Thyroid gland (tissue), 4 donors: ENCODE results near the gene SENP7. TPM values are rescaled to one million over a fixed set of nuclear protein-coding genes. Genes with fewer than 3 reads are reported as not detected.

Experiments used
- DNase-seq, 2 donors: peaks; one replicate each; pipeline ENCODE4 v3.0.0-alpha.2; 2019
- H3K27ac ChIP-seq, 3 donors: fragments of 200-600 bp; sonication (generic); 1 replicate in 2 of 3; 2 replicates in 1 of 3; pipeline ENCODE4 v1.5.1; 2016 to 2019; ENCODE audit warnings: mild to moderate bottlenecking in 1 of 3, moderate library complexity in 1 of 3
- H3K27me3 ChIP-seq: fragments of 200-600 bp; sonication (generic); one replicate; pipeline ENCODE4 v1.5.1; 2019
- H3K36me3 ChIP-seq, 2 donors: fragments of 200-600 bp; sonication (generic); one replicate each; pipeline ENCODE4 v1.5.1; 2016 to 2019
- H3K4me1 ChIP-seq, 2 donors: fragments of 200-600 bp; sonication (generic); one replicate each; pipeline ENCODE4 v1.5.1; 2017 to 2019
- H3K4me3 ChIP-seq, 3 donors: fragments of 200-600 bp; sonication (generic); replicated peaks in 1 of 3; 1 replicate in 2 of 3; 2 replicates in 1 of 3; pipeline ENCODE4 v1.5.1; 2016; ENCODE audit warnings: mild to moderate bottlenecking in 1 of 3
- H3K9me3 ChIP-seq: fragments of 200-600 bp; sonication (generic); one replicate; pipeline ENCODE4 v1.5.1; 2017
- CTCF ChIP-seq, 6 experiments: fragments of 200-600 bp in 3 of 6; fragments of 450-650 bp in 3 of 6; sonication (generic) in 3 of 6; IDR thresholded peaks; one replicate each; pipeline ENCODE4 v1.5.1; 2016 to 2019; ENCODE audit warnings: antibody characterized with exemption in 6 of 6, mild to moderate bottlenecking in 2 of 6, inconsistent platforms in 1 of 6, moderate library complexity in 1 of 6
- POLR2A ChIP-seq, 2 donors: fragments of 450-650 bp; IDR thresholded peaks; one replicate each; pipeline ENCODE4 v1.6.1; 2017; ENCODE audit warnings: antibody characterized with exemption in 2 of 2, mild to moderate bottlenecking in 2 of 2, moderate library complexity in 1 of 2
- WGBS, 2 donors: methylation state at CpG; one replicate each; pipeline ENCODE4 v1.1.5; 2017; 5-methylcytosine and 5-hydroxymethylcytosine counted together
- intact Hi-C: fragments of 100-400 bp; cut with DNase I; formaldehyde crosslinking; loops from one replicate; pipeline ENCODE4 v1.15.1; 2023
- total RNA-seq, 4 donors: library from RNA; depleted of rRNA; stranded (reverse); fragments of >200 nt; gene quantifications; one replicate each; pipeline ENCODE4 v1.2.3, GENCODE V29; 2016

SENP7 gene
- total RNA-seq, 4 donors from 2014 or later, result 30.2 to 42.9 (median 31.5) TPM

DNA sequence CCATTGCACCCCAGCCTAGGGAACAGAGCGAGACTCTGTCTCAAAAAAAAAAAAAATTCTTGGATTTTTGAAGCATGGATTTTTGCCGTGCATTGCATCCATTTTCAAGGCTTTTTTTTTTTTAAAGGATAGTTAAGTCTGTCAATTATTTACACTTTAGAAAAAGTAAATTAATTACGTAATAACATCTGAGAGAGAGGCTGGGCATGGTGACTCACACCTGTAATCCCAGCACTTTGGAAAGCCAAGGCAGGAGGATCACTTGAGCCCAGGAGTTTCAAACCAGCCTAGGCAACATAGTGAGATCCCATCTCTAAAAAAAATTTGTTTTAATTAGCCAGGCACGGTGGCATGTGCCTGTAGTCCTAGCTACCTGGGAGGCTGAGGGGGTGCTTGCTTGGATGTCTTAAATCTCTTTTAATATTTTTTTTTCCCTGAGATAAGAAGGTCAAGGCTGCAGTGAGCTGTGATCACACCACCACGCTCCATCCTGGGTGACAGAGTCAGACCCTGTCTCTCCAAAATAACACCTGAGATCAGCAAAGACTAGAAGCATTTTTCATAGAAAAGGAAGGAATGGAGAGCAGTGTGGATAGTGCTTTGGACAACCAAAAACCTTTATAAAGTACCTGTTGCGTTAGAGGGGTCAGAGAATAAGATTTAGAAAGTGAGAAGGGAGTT is 6.8 kb upstream of the SENP7 start:
- Histone ChIP-seq H3K36me3 (no peaks in the 10 kb centered on the region), H3K4me1 (no peaks in the 10 kb centered on the region), H3K27ac (no peak overlapping the region), H3K27me3 (no peaks in the 10 kb centered on the region), H3K9me3 (no peaks in the 10 kb centered on the region), H3K4me3 (no peak overlapping the region)
- intact Hi-C loops, result no loop called here
- TF ChIP-seq CTCF (IDR thresholded peaks at IDR 0.05), result no peak
- no peak for TF ChIP-seq POLR2A (IDR thresholded peaks at IDR 0.05)
- 80 to 89% methylated on average over 6 of the region's 6 CpGs for WGBS, 2 donors
- DNase-seq, result no peak

DNA sequence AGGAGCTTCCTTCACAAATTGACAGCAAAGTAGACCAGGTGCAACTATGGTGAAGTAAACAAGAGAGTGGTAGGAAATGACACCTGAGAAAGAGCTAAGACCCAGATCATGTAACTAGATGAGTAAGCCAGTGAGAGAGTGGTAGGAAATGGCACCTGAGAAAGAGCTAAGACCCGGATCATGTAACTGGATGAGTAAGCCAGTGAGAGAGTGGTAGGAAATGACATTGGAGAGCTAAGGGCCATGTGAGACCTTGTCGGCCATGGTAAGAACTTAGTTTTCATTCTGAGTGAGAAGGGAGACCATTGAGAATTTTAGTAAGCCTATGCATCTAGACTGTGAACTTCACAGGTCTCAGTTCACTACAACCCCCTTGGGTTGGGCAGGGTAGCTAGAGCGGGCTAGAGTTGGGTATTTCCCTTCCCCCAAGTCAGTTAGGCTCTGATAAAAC is 5.4 kb upstream of the SENP7 start:
- intact Hi-C loops, result no loop called here
- DNase-seq, result no peak

DNA sequence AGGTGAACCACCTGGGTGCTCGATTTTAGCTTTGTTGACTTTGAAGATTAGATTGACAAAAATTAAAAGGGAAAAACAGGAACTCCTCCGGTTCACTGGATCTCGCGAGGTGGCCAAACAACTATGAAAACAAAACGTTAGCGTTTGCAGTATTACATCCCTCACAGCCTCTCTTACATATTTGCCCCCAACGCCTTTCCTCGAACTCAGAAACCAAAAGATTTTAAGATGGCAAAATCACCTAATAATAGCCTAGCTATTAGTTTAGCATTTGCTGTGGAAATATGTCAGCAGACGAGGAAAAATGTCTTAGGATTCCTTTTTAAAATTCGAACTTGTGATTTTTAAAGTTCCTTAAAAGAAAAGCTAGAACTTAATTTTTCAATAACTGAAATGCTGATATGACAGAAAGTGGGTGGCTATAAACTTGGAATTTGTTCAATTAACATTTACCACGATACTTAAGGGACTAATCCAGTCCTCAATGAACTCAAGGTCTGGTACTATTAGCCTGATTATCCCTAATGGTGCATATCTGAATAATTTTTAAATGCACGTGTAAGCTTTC is 491 bp upstream of the SENP7 start:
- H3K4me3 ChIP-seq, result peak overlapping the region; percentile 21 to 76 (median 72)
- H3K27ac ChIP-seq, result peak overlapping the region; percentile 97
- H3K9me3 ChIP-seq, result no peaks in the 10 kb centered on the region
- peaks cover 4 to 8% of the 10 kb centered on the region in 2 donors for H3K4me1 ChIP-seq
- no peak for TF ChIP-seq POLR2A (IDR thresholded peaks at IDR 0.05)
- TF ChIP-seq CTCF (IDR thresholded peaks at IDR 0.05), result no peak
- no peaks in the 10 kb centered on the region for H3K27me3 ChIP-seq
- no peak for DNase-seq
- no peaks in the 10 kb centered on the region for H3K36me3 ChIP-seq
- 18 to 19% methylated on average over 12 of the region's 12 CpGs for WGBS, 2 donors
- intact Hi-C loops, result no loop called here

More for the DNA sequence above, 5.4 kb upstream of the SENP7 start:
- no peak overlapping the region for H3K4me3 ChIP-seq
- no peaks in the 10 kb centered on the region for H3K36me3 ChIP-seq
- H3K9me3 ChIP-seq, result no peaks in the 10 kb centered on the region
- no peak overlapping the region for H3K27ac ChIP-seq
- 73 to 76% methylated on average over 3 of the region's 3 CpGs for WGBS, 2 donors
- no peaks in the 10 kb centered on the region for H3K27me3 ChIP-seq
- TF ChIP-seq CTCF (IDR thresholded peaks at IDR 0.05) (no peak), POLR2A (IDR thresholded peaks at IDR 0.05) (no peak)
- no peaks in the 10 kb centered on the region for H3K4me1 ChIP-seq

DNA sequence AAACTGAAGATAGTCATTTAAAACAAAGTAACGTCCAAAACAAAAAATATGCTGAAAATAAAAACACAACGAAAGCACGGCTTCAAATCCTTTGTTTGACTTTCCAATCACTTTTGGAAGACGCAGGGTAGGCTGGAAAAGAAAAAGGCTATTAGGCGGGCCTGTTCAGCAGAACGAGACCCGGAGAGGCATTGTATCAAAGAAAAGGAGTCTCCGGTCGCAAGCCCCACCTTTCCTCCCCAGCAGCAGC is 691 bp downstream of the SENP7 start:
- intact Hi-C loops, result no loop called here
- peaks cover 4 to 8% of the 10 kb centered on the region in 2 donors for H3K4me1 ChIP-seq
- DNase-seq, result no peak
- WGBS, 2 donors, result 1% methylated on average over 9 of the region's 9 CpGs
- H3K36me3 ChIP-seq, result no peaks in the 10 kb centered on the region
- H3K4me3 ChIP-seq, result peak overlapping the region; percentile 21 to 76 (median 72)
- H3K9me3 ChIP-seq, result no peaks in the 10 kb centered on the region
- TF ChIP-seq CTCF (IDR thresholded peaks at IDR 0.05) (no peak), POLR2A (IDR thresholded peaks at IDR 0.05) (no peak)
- peak overlapping the region; percentile 97 for H3K27ac ChIP-seq
- no peaks in the 10 kb centered on the region for H3K27me3 ChIP-seq

DNA sequence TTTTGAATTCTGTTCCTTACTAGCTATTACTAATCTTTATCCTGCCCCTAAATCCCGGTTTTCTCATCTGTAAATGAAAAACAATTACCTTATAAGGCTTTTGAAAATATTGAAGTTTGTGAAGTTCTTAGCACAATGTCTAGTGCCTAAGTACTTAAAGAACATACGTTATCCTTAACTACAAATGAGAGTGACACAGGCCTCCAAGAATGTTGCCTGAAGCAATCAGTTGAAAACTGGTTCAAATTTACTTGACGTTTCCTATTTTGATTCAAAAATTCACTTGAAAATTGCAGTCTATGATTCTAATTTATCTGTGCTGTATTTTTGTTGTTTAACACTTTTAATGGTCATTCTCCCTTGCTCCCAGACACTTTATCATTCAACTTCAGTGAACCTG is 3.2 kb downstream of the SENP7 start:
- no peak overlapping the region for H3K27ac ChIP-seq
- 85 to 89% methylated on average over 3 of the region's 3 CpGs for WGBS, 2 donors
- no peaks in the 10 kb centered on the region for H3K27me3 ChIP-seq
- DNase-seq, result no peak
- intact Hi-C loops, result no loop called here
- no peak for TF ChIP-seq CTCF (IDR thresholded peaks at IDR 0.05)
- no peak for TF ChIP-seq POLR2A (IDR thresholded peaks at IDR 0.05)
- H3K4me3 ChIP-seq, result no peak overlapping the region
- H3K4me1 ChIP-seq, result peaks cover 4 to 8% of the 10 kb centered on the region in 2 donors
- no peaks in the 10 kb centered on the region for H3K36me3 ChIP-seq
- no peaks in the 10 kb centered on the region for H3K9me3 ChIP-seq
